NCI-H1694 (cell line): Measurements from ENCODE around the gene TRAFD1.
"Not testable (repeated sequence)": the region's sequence is repeated elsewhere in the genome, so short reads cannot be mapped to it uniquely, and the experiment has no call there.

Experiments
- DNase-seq: peaks from one replicate; lab custom pipeline; 2025; lab: John Stamatoyannopoulos, UW

Gene TRAFD1

GRCh38 chr12:112116232-112117060, 8.9 kb upstream of the TRAFD1 start:
- no peak for DNase-seq

- DNase-seq = no peak
Observed at GRCh38 chr12:112117685-112118084, 7.7 kb upstream of the TRAFD1 start.

GRCh38 chr12:112121780-112122565, 3.4 kb upstream of the TRAFD1 start:
- DNase-seq = no peak

GRCh38 chr12:112122823-112123690, 2.3 kb upstream of the TRAFD1 start:
- DNase-seq = no peak

GRCh38 chr12:112124918-112125249, 476 bp upstream of the TRAFD1 start:
- no peak for DNase-seq

- no peak for DNase-seq
Observed at GRCh38 chr12:112126000-112126438, 659 bp downstream of the TRAFD1 start.

- no peak for DNase-seq
Observed at GRCh38 chr12:112126911-112127310, 1.6 kb downstream of the TRAFD1 start.

- no peak for DNase-seq
Observed at GRCh38 chr12:112130441-112130998, 5.2 kb downstream of the TRAFD1 start.

- DNase-seq = no peak
Observed at GRCh38 chr12:112131686-112132085, 6.3 kb downstream of the TRAFD1 start.

- DNase-seq = no peak
Observed at GRCh38 chr12:112133418-112133817, 8.1 kb downstream of the TRAFD1 start.

GRCh38 chr12:112134731-112135130, 9.4 kb downstream of the TRAFD1 start:
- DNase-seq = no peak

- no peak for DNase-seq
Observed at GRCh38 chr12:112140728-112141127, 15.4 kb downstream of the TRAFD1 start.

GRCh38 chr12:112146123-112146522, 20.8 kb downstream of the TRAFD1 start:
- no peak for DNase-seq

- no peak for DNase-seq
Observed at GRCh38 chr12:112148031-112148513, 22.7 kb downstream of the TRAFD1 start.

GRCh38 chr12:112149596-112149995, 24.2 kb downstream of the TRAFD1 start:
- no peak for DNase-seq

GRCh38 chr12:112151766-112152541, 26.6 kb downstream of the TRAFD1 start:
- DNase-seq = no peak

GRCh38 chr12:112153181-112153892, 28.0 kb downstream of the TRAFD1 start:
- no peak for DNase-seq

- no peak for DNase-seq
Observed at GRCh38 chr12:112153893-112154219, 28.5 kb downstream of the TRAFD1 start.

- not testable (repeated sequence) for DNase-seq
Observed at GRCh38 chr12:112158461-112159145, 33.2 kb downstream of the TRAFD1 start.

GRCh38 chr12:112159146-112159541, 33.8 kb downstream of the TRAFD1 start:
- no peak for DNase-seq
